ENCODE data around the gene RNF157.

RNF157 gene

GRCh38 chr17:76153640-76154039, 86.7 kb downstream of the RNF157 start:
- H3K27me3 ChIP-seq (ENCODE audit: insufficient read depth, poor library complexity, severe bottlenecking): no peaks in the 10 kb centered on the region
- H3K4me3 ChIP-seq (replicated peaks; ENCODE audit: insufficient read depth, low read length): no peak overlapping the region
- TF ChIP-seq POLR2AphosphoS5 (IDR thresholded peaks at IDR 0.05; ENCODE audit: low read depth): no peak
- no peak for TF ChIP-seq GABPA (IDR thresholded peaks at IDR 0.05; ENCODE audit: low read depth)
- no peak for TF ChIP-seq REST (IDR thresholded peaks at IDR 0.05; ENCODE audit: insufficient replicate concordance, low read depth)
- TF ChIP-seq CTCF (IDR thresholded peaks at IDR 0.05; ENCODE audit: insufficient read depth, low read length): no peak
- no peak for TF ChIP-seq SPI1 (IDR thresholded peaks at IDR 0.05; ENCODE audit: borderline replicate concordance, low read depth)
- H3K27ac ChIP-seq (replicated peaks): no peak overlapping the region
- no peak for DNase-seq (ENCODE audit: low read depth in 1 of 2, low spot score in 1 of 2)

- DNase-seq (ENCODE audit: low read depth in 1 of 2, low spot score in 1 of 2): no peak
- no peak overlapping the region for H3K27ac ChIP-seq (replicated peaks)
- TF ChIP-seq CTCF (IDR thresholded peaks at IDR 0.05; ENCODE audit: insufficient read depth, low read length) (no peak), REST (IDR thresholded peaks at IDR 0.05; ENCODE audit: insufficient replicate concordance, low read depth) (no peak), GABPA (IDR thresholded peaks at IDR 0.05; ENCODE audit: low read depth) (no peak), POLR2AphosphoS5 (IDR thresholded peaks at IDR 0.05; ENCODE audit: low read depth) (no peak), SPI1 (IDR thresholded peaks at IDR 0.05; ENCODE audit: borderline replicate concordance, low read depth) (no peak)
- no peaks in the 10 kb centered on the region for H3K27me3 ChIP-seq (ENCODE audit: insufficient read depth, poor library complexity, severe bottlenecking)
- no peak overlapping the region for H3K4me3 ChIP-seq (replicated peaks; ENCODE audit: insufficient read depth, low read length)
Observed at GRCh38 chr17:76153202-76153601, 87.1 kb downstream of the RNF157 start.

GRCh38 chr17:76152591-76152990, 87.7 kb downstream of the RNF157 start:
- no peaks in the 10 kb centered on the region for H3K27me3 ChIP-seq (ENCODE audit: insufficient read depth, poor library complexity, severe bottlenecking)
- TF ChIP-seq SPI1 (IDR thresholded peaks at IDR 0.05; ENCODE audit: borderline replicate concordance, low read depth) (no peak), GABPA (IDR thresholded peaks at IDR 0.05; ENCODE audit: low read depth) (no peak), POLR2AphosphoS5 (IDR thresholded peaks at IDR 0.05; ENCODE audit: low read depth) (no peak), REST (IDR thresholded peaks at IDR 0.05; ENCODE audit: insufficient replicate concordance, low read depth) (no peak), CTCF (IDR thresholded peaks at IDR 0.05; ENCODE audit: insufficient read depth, low read length) (no peak)
- no peak overlapping the region for H3K4me3 ChIP-seq (replicated peaks; ENCODE audit: insufficient read depth, low read length)
- DNase-seq (ENCODE audit: low read depth in 1 of 2, low spot score in 1 of 2): no peak
- H3K27ac ChIP-seq (replicated peaks): no peak overlapping the region

Data from HL-60 (cell line).